GF-D8 (cell line): ENCODE data around the gene UBXN6.
A peak's percentile ranks its signal among the peaks of the same experiment; 100 is the strongest.

Experiments used
- DNase-seq: peaks from one replicate; lab custom pipeline; 2025; lab: John Stamatoyannopoulos, UW

UBXN6 gene

GRCh38 chr19:4493104-4493928, 35.7 kb upstream of the UBXN6 start:
- no peak for DNase-seq

- DNase-seq: no peak
Observed at GRCh38 chr19:4492337-4493103, 34.9 kb upstream of the UBXN6 start.

GRCh38 chr19:4491446-4491845, 33.9 kb upstream of the UBXN6 start:
- no peak for DNase-seq

- DNase-seq: no peak
Observed at GRCh38 chr19:4488496-4488895, 30.9 kb upstream of the UBXN6 start.

- DNase-seq: no peak
Observed at GRCh38 chr19:4487572-4487971, 30.0 kb upstream of the UBXN6 start.

- DNase-seq: no peak
Observed at GRCh38 chr19:4483385-4483784, 25.8 kb upstream of the UBXN6 start.

- DNase-seq: no peak
Observed at GRCh38 chr19:4482721-4483364, 25.2 kb upstream of the UBXN6 start.

- no peak for DNase-seq
Observed at GRCh38 chr19:4477034-4477801, 19.6 kb upstream of the UBXN6 start.

- no peak for DNase-seq
Observed at GRCh38 chr19:4474514-4475022, 17.0 kb upstream of the UBXN6 start.

- no peak for DNase-seq
Observed at GRCh38 chr19:4473763-4474513, 16.3 kb upstream of the UBXN6 start.

GRCh38 chr19:4473011-4473762, 15.6 kb upstream of the UBXN6 start:
- no peak for DNase-seq

- no peak for DNase-seq
Observed at GRCh38 chr19:4472174-4472974, 14.8 kb upstream of the UBXN6 start, which contains the start of gene HDGFL2. TSS of gene HDGFL2 (plus strand) at chr19:4472297. CDS start at chr19:4472351, 54 bp downstream.

GRCh38 chr19:4471403-4472173, 14.0 kb upstream of the UBXN6 start:
- DNase-seq: peak; percentile 100

- DNase-seq: no peak
Observed at GRCh38 chr19:4467835-4468234, 10.2 kb upstream of the UBXN6 start.

GRCh38 chr19:4464815-4465581, 7.4 kb upstream of the UBXN6 start:
- no peak for DNase-seq

- DNase-seq: peak; percentile 34
Observed at GRCh38 chr19:4456843-4457653, 546 bp downstream of the UBXN6 start.

GRCh38 chr19:4456476-4456842, 1.1 kb downstream of the UBXN6 start:
- no peak for DNase-seq
